BLaER1 (cell line): ENCODE measurements around the gene DNAJC7.

ENCODE experiments used
- H3K27ac ChIP-seq: shearing (Covaris generic); formaldehyde crosslinking; 2 replicates; pipeline ENCODE4 v1.8.1; 2022
- H3K27me3 ChIP-seq: shearing (Covaris generic); formaldehyde crosslinking; 2 replicates; pipeline ENCODE4 v1.8.1; 2022
- H3K36me3 ChIP-seq: shearing (Covaris generic); formaldehyde crosslinking; 2 replicates; pipeline ENCODE4 v1.8.1; 2022
- H3K4me1 ChIP-seq: shearing (Covaris generic); formaldehyde crosslinking; 2 replicates; pipeline ENCODE4 v1.8.1; 2022
- H3K4me2 ChIP-seq: shearing (Covaris generic); formaldehyde crosslinking; 2 replicates; pipeline ENCODE4 v1.8.1; 2022
- H3K4me3 ChIP-seq: shearing (Covaris generic); formaldehyde crosslinking; 2 replicates; pipeline ENCODE4 v1.8.1; 2022
- H3K9ac ChIP-seq: shearing (Covaris generic); formaldehyde crosslinking; 2 replicates; pipeline ENCODE4 v1.8.1; 2022
- H3K9me3 ChIP-seq: shearing (Covaris generic); formaldehyde crosslinking; 2 replicates; pipeline ENCODE4 v1.8.1; 2022
- H4K20me1 ChIP-seq: shearing (Covaris generic); formaldehyde crosslinking; 2 replicates; pipeline ENCODE4 v1.8.1; 2022
- Cebpa-rat ChIP-seq: shearing (Covaris generic); IDR thresholded peaks from 2 replicates; pipeline ENCODE4 v1.8.1; 2022

Gene DNAJC7

DNA sequence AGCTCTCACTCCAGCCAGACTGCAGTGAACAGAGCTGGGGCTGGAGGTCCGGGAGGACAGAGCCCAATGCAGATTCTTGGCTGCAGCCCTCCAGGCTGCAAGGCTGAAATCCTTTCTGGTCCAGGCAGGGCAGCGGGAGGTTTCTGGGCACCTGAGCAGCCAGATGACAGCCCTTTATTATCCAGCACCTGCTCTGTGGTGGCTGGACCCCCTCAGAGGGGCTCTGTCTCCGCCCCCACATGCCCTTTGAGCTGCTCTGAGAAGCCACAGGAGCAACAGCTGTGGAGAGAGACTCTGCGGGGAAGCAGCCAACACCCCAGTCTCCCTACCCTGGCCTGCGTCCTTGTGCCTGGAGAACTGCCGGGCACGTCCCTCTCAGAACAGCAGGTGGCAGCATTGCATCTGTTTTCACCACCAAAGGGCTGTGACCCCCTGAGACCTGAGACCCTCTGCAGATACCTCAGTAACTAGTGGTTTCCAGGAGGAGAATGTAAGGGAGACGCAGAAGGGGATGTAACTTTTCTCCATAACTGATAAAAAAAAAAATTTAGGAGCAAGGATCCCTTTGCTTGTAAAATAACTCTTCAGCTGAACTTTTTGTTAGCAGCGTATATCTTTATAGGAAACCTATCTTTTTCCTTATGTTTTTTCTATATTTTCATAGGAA is 54.3 kb downstream of the DNAJC7 start:
- Histone ChIP-seq H3K4me3 (no peak overlapping the region), H3K27ac (peak overlapping the region; percentile 42; the same call in 1 of the 2 replicates), H3K9me3 (no peaks in the 10 kb centered on the region), H4K20me1 (peaks cover 6% of the 10 kb centered on the region), H3K4me1 (peaks cover 72% of the 10 kb centered on the region), H3K36me3 (peaks cover 2% of the 10 kb centered on the region), H3K4me2 (peak overlapping the region; percentile 69), H3K27me3 (no peaks in the 10 kb centered on the region), H3K9ac (peak overlapping the region; percentile 44; the same call in 1 of the 2 replicates)
- no peak for TF ChIP-seq Cebpa-rat

DNA sequence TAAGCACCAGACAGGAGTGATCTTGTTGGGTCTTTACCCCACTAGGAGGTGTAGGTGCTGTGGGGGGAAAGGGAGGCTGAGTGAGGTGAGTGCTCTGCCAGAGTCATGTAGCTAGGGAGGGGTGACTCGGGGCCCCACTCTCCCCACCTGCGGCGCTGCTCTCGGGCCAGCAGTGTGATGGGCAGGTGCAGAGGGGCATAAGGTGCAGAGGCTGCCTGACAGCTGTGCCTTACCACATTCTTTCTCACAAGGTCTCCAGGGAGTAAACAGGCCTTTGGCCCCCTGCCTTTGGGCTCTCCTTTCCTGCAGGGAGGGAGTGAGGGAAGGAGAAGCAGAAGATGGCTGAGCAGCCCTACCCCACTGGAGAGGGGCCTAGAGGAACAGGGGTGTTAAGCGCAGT is 55.1 kb downstream of the DNAJC7 start:
- Histone ChIP-seq H3K4me3 (no peak overlapping the region), H3K27me3 (no peaks in the 10 kb centered on the region), H4K20me1 (no peaks in the 10 kb centered on the region), H3K9ac (peak overlapping the region; percentile 44; the same call in 1 of the 2 replicates), H3K4me2 (peak overlapping the region; percentile 69), H3K9me3 (no peaks in the 10 kb centered on the region), H3K36me3 (no peaks in the 10 kb centered on the region), H3K4me1 (peaks cover 70% of the 10 kb centered on the region), H3K27ac (peak overlapping the region; percentile 42; the same call in 1 of the 2 replicates)
- TF ChIP-seq Cebpa-rat: no peak

DNA sequence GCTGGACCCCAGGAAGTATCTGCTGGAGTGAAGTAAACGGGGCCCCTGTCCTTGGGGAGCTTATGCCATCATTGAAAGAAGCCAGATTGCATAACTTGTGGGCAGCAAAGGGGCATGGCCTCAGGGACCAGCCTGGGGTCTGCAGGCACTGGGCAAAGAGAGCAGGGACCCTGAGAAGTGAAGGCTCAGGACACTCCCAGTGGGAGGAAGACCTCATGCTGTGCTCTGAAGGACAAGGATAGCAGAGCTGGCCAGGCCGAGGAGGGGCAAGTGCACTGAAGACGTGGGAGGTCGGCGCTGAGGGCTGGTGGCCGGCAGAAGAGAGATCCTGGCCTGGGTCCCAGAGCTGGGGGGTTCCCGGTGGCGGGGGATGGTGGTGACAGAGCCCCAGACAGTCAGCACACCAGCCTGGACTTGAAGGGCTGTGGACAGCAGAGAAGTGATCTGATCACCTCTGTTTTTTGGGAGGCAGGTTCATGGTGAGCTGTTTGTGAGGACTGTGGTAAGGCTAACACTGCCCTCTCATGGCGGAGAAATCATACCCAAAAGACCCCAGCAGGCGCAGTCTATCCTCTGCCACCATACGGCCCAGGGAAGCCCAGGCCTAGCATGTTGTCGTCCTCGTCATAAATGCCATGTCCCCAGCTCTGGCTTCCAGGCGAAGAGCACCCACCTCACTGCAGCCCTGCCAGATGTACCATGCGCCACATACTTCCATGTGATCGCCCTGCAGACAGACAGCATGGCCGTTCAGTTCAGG is 57.7 kb downstream of the DNAJC7 start:
- Histone ChIP-seq H3K9me3 (no peaks in the 10 kb centered on the region), H4K20me1 (no peaks in the 10 kb centered on the region), H3K9ac (peak overlapping the region; percentile 29; the same call in 1 of the 2 replicates), H3K27me3 (no peaks in the 10 kb centered on the region), H3K36me3 (no peaks in the 10 kb centered on the region), H3K4me3 (no peak overlapping the region), H3K4me1 (peaks cover 52% of the 10 kb centered on the region), H3K27ac (peak overlapping the region; percentile 38; the same call in 1 of the 2 replicates), H3K4me2 (peak overlapping the region; percentile 26; the same call in 1 of the 2 replicates)
- TF ChIP-seq Cebpa-rat: 0 out of 2 replicates have a peak, but pooled peaks have one; percentile 31

DNA sequence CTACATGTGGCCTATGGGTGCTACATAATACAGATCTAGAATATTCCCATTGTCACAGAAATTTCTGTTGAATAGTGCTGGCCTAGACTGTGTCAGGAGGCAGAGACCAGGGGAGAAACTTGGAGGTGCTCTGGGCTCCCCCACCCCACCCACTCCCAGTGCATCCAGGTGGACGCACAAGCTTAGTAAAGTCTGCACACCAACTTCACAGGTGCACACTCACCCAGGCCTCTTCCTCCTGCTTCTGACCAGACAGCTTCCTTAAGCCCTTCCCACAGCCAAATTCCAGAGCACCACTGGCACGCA is 58.3 kb downstream of the DNAJC7 start:
- Histone ChIP-seq H3K9ac (peak overlapping the region; percentile 29; the same call in 1 of the 2 replicates), H3K27ac (peak overlapping the region; percentile 38; the same call in 1 of the 2 replicates), H3K27me3 (no peaks in the 10 kb centered on the region), H3K4me3 (no peak overlapping the region), H3K9me3 (no peaks in the 10 kb centered on the region), H3K36me3 (no peaks in the 10 kb centered on the region), H3K4me1 (peaks cover 48% of the 10 kb centered on the region), H4K20me1 (no peaks in the 10 kb centered on the region), H3K4me2 (peak overlapping the region; percentile 26; the same call in 1 of the 2 replicates)
- TF ChIP-seq Cebpa-rat: no peak

DNA sequence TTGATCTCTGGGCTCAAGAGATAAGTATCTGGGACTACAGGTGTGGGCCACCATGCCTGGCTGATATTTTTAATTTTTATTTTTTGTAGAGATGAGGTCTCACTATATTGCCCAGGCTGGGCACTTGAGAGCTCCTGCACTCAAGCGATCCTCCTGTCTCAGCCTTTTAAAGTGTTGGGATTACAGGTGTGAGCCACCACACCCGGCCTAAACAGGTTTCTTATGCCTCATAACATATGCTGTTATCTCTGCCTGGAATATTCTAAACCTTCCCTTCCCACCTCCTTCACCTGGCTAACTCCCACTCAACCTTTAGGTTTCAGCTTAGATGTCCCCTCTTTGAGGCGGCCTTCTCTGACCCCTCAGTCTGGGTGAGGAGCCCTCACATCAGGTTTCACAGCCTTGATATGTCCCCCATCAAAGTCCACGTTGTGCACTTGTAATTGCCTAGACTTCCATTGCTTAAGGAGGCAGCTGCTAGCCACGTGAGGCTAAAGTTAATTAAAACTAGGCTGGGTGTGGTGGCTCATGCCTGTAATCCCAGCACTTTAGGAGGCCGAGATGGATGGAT is 59.3 kb downstream of the DNAJC7 start:
- H3K27ac ChIP-seq: no peak overlapping the region
- no peaks in the 10 kb centered on the region for H3K36me3 ChIP-seq
- H3K27me3 ChIP-seq: no peaks in the 10 kb centered on the region
- H3K4me1 ChIP-seq: peaks cover 43% of the 10 kb centered on the region
- H3K4me3 ChIP-seq: no peak overlapping the region
- H3K9me3 ChIP-seq: no peaks in the 10 kb centered on the region
- TF ChIP-seq Cebpa-rat: no peak
- H3K9ac ChIP-seq: no peak overlapping the region
- peak overlapping the region; percentile 3; the same call in 1 of the 2 replicates for H3K4me2 ChIP-seq
- H4K20me1 ChIP-seq: no peaks in the 10 kb centered on the region

DNA sequence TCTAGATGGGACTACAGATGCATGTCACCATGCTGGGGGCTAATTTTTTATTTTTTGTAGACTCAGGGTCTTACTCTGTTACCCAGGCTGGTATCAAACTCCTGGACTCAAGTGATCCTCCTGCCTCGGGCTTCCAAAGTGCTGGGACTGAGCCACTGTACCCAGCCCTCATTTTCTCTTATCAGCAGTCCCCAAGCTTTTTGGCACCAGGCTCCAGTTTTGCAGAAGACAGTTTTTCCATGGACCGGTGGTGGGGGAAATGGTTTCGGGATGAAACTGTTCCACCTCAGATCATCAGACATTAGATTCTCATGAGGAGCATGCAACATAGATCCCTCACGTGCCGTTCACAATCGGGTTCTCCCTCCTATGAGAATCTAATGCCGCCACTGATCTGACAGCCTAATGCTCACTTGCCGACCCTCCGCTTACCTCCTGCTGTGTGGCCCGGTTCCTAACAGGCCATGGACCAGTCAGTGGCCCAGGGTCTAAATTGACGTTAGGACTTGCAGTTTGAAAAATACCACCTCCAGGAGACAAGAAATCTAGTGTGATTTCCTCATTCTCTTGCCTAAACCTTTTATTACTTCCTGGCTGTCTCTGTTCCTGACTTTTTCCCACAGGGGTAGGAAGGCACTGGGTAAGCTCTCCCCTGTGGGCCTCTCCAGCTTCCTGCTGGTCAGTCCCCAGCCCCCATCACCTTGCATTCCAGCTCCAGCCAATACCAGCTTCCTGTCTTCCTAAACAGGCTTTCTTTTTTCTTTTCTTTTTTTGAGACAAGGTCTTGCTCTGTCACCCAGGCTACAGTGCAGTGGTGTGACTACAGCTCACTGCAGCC is 60.0 kb downstream of the DNAJC7 start:
- Histone ChIP-seq H3K27me3 (no peaks in the 10 kb centered on the region), H3K36me3 (no peaks in the 10 kb centered on the region), H3K9me3 (no peaks in the 10 kb centered on the region), H3K4me3 (no peak overlapping the region), H3K4me1 (peaks cover 36% of the 10 kb centered on the region), H3K4me2 (peak overlapping the region; percentile 3), H3K9ac (no peak overlapping the region), H3K27ac (no peak overlapping the region), H4K20me1 (no peaks in the 10 kb centered on the region)
- no peak for TF ChIP-seq Cebpa-rat

DNA sequence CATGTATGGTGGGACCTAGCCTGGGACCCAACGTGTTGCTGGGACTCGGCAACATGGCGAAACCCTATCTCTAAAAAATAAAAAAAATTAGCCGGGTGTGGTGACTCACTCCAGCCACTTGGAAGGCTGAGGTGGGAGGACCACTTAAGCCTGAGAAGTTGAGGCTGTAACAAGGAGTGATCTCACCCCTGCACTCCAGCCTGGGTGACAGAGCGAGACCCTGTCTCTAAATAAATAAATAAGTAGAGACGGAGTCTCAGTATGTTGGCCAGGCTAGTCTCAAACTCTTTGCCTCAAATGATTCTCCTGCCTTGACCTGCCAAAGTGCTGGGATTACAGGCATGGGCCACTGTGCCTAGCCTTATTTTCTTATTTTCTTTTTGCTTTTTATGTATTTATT is 60.7 kb downstream of the DNAJC7 start:
- H4K20me1 ChIP-seq: no peaks in the 10 kb centered on the region
- no peak overlapping the region for H3K27ac ChIP-seq
- TF ChIP-seq Cebpa-rat: no peak
- no peaks in the 10 kb centered on the region for H3K27me3 ChIP-seq
- peaks cover 29% of the 10 kb centered on the region for H3K4me1 ChIP-seq
- H3K9ac ChIP-seq: no peak overlapping the region
- H3K36me3 ChIP-seq: no peaks in the 10 kb centered on the region
- no peaks in the 10 kb centered on the region for H3K9me3 ChIP-seq
- H3K4me3 ChIP-seq: no peak overlapping the region
- no peak overlapping the region for H3K4me2 ChIP-seq

DNA sequence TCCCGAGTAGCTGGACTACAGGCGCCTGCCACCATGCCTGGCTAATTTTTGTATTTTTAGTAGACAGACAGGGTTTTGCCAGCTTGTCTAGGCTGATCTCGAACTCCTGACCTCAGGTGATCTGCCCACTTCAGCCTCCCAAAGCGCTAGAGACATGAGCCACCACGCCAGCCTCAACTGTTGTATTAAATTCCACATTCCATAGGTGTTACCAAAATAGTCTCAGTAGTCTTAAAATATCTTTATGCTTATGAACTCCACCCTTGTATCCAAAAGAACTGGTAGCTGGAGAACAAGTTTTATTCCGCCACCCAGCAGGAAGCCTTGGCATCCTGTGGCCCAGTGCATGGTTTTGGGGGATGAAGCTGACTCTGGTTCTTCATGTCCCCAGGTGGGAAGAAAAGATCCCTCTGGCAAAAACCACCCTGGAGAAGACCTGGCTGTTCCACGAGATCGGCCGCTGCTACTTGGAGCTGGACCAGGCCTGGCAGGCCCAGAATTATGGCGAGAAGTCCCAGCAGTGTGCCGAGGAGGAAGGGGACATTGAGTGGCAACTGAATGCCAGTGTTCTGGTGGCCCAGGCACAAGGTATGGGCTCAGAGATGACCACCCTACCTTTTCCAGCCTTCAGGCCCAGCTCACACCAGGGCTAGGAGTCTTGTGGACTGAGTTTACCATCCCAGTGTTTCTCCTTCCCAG is 68.3 kb downstream of the DNAJC7 start:
- no peaks in the 10 kb centered on the region for H3K9me3 ChIP-seq
- H3K4me2 ChIP-seq: no peak overlapping the region
- peaks cover 6% of the 10 kb centered on the region for H3K4me1 ChIP-seq
- TF ChIP-seq Cebpa-rat: no peak
- no peaks in the 10 kb centered on the region for H4K20me1 ChIP-seq
- no peak overlapping the region for H3K27ac ChIP-seq
- H3K27me3 ChIP-seq: no peaks in the 10 kb centered on the region
- no peak overlapping the region for H3K4me3 ChIP-seq
- no peak overlapping the region for H3K9ac ChIP-seq
- no peaks in the 10 kb centered on the region for H3K36me3 ChIP-seq

DNA sequence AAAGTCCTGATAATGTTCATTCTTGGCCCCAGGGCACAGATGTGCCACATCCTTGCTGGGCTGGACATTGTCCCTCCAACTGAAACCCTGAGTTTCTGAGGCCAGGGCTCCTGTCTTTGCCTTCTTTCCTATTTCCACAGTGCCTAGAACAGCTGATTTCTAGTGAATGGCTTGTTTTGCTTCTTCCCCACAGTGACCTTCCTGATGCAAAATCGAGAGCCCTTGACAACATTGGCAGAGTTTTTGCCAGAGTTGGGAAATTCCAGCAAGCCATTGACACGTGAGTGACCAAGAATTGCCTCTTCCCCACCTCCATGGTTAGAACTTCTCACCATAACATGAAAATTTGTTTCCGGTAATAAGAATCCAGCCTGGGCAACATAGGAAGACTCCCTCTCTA is 72.3 kb downstream of the DNAJC7 start:
- no peaks in the 10 kb centered on the region for H3K9me3 ChIP-seq
- TF ChIP-seq Cebpa-rat: no peak
- H3K4me2 ChIP-seq: no peak overlapping the region
- H3K36me3 ChIP-seq: no peaks in the 10 kb centered on the region
- H3K4me1 ChIP-seq: peaks cover 11% of the 10 kb centered on the region
- no peaks in the 10 kb centered on the region for H4K20me1 ChIP-seq
- H3K4me3 ChIP-seq: no peak overlapping the region
- no peak overlapping the region for H3K27ac ChIP-seq
- H3K9ac ChIP-seq: no peak overlapping the region
- no peaks in the 10 kb centered on the region for H3K27me3 ChIP-seq
